ENCODE results near the gene STIP1.
A peak's percentile ranks its signal among the peaks of the same experiment; 100 is the strongest.

Gene STIP1

DNA sequence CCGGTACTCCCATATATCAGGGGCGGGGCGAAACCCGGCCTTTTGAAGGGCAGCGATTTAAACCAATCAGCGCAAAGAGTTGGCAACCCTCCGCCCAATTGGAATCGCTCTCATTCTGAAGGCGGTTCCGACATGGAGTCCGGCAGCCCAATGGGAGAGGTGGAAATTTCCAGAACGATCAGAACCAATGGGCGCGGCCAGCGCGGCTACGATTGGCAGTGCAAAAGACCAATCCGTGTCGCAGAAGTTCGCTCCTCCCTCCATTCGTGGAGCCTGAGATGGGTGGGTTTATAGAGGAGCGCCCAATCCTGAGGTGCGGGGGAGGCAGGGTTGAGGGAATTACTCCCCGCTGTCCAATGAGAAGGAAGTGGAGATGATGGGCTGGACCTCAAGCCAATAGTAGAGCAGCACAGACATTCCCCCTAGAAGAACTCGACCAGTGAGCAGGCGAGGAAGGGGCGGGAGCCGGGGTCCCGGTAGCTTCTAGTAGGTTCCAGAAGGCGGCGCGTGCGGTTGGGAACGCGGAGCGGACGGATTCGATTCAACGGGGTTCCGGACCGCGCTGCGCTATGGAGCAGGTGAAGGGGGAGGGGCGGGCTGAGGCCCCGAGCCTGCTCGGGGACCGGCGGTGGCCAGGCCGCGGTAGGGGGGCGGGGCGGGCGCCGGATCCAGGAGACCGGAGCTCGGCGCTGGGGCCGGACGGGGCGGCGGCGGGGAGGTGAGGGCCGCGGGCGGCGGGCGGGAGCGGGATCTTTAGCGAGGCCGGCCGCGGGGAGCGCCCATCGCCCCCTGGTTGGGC is at the start of gene STIP1:
STIP1 (plus strand) TSS at position 479 of the 799 bp plus-strand sequence; CDS start at position 570, 91 bp downstream.
- DNase-seq, result peak; percentile 100

DNA sequence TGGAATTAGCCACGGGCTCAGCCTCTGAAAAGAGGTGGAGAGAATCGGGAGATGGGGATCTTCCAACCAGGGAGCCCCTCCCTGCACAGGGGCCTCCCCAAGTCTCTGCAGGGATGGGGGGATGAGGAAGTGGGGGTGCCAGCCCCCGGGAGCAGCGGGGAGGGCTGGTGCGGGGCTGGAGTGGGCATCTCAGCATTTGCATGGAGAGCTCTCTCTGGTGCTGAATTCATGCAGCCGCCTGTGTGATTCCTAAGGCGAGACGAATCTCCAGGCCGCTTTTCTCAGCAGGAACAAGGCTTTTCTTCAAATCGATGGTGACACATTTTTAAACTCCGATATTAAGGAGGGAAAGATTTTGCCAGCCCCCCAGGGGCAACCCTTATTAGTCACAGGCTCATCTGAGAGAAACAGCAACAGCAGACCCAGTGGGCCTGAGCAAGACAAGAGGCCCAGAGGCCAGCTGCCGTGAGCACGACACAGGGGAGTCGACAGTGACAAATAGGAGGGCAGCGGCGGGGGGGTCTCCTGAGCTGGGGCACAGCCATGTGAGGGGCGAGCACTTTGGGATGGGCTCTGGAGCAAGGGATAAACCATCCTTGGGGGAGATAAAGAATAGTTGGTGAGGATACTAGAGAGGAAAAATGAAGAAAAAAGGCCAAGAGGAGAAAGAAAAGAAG is 49.1 kb upstream of the STIP1 start:
- no peak for DNase-seq

DNA sequence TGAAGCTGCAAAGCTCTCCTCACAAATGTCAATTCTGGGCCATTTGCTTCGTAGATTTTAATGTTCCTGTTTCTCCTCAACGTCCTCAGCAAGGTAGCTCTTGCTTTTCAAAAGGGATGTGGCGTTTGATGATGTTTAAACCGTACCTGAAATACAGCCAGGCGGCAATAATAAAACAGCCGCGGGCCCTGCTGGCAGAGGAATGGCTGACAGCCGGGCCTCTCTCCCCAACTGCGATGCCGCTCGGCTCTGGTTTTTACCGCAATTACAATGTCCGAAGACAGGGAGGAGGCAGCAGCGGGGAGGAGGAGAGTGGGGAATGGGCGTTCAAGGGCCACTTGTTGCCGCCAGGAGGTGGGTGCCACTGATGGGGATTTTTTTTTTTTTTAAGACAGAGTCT is 47.6 kb upstream of the STIP1 start:
- no peak for DNase-seq

DNA sequence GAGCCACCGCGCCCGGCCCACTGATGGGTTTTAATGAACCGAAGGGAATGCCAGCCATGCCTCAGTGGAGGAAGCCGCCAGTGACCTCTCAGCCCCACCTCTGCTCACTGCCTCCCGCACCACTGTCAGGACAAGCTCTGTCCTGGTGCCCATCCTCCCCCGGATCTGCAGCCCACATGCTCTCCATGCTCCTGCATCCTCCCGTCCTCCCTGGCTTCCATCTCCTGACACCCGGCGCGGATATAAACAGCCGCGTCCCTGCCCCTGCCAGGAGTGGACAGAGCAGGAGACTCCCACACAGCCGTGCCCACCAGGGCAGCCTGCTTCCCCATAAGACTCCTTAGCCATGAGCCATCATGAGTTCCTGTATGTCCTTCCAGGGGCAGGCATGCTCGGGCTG is 46.9 kb upstream of the STIP1 start:
- no peak for DNase-seq

DNA sequence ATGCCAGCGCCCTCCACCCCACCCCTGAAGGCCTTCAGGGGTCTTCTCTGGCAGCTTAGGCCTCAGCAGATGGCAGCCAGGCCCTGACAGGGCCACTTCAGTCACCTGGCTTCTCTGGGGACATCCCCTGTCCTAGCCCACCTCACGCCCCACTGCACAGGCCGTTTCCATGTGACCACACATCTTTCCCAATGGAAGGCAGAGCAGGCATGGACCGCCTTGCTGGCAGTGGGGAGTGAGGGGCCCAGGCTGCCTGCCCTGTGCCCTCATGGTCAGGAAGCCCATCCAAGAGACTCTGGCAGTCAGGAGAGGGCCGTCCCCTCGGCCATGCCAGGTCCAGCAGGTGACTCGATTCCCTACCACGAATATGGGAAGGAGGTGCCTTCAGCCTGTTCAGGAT is 45.9 kb upstream of the STIP1 start:
- no peak for DNase-seq

DNA sequence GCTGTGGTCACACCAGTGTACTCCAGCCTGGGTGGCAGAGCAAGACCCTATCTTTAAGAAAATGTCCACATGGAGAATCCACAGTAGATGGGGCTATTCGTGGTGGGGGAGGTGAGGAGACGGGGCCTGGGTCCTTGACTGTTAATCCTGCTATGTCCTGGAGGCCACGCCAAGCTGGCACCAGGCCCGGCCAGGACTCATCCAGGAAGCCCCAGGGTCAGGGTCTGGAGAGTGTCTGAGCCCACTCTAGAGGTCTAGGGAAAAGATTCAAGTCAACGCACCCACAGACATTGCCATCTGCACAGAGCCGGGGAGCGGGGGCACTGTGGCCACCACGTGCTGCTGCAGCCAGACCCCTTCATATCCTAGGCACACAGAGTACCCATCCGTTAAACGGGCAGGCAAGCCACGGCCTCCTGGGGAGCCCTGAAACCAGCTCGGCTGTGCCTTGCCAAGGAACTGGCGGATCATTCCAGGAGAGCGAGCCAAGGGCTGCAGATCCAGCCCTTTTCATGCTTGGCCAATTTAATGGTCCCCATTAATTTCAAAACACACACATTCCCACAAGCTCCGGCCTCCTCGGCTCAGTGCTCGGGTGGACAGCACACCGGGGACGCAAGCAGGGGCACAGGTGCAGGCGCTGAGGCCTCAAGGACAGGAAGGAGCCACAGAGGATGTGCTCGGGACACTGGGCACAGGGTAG is 44.7 kb upstream of the STIP1 start:
- no peak for DNase-seq

DNA sequence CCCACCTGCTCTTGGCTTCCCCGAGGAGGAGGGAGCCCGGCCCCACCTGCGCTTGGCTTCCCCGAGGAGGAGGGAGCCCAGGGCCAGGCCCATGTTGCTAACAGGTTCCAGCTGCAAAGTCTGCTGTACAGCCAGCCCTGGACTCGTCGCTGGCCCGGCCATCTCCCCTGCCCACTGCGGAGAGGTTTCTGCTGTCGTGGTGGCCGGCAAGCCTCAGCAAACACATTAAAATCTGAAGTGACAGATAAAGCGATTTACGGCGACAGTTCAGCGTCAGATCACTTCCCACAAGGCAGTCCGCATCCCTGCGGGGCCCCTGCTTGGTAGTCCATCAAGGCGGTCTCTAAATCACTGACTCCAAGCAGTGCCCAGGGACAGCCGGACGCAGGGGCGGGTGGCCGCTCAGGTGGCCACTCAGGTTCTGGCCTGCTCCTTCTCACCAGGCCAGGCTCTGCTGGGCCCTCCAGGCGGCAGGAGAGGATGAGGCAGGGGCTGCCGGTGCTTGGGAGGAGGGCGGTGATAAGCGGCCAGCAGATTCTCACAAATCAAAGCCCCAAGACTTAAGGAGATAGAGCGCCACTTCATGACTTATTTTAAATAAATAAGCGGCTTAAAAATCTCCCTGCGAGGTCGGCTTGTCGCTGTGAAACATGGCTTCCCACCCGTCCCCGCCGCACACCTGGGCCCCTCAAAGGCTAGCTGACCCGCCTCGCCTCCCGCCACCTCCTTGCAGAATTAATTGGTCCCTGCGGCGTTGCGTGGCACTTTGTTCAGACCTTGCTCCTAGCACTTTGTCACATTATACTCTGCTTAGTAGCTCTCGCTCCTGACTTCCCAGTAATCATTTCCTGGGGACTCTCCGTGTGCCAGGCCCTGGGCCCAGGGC is 41.1 kb upstream of the STIP1 start:
- no peak for DNase-seq

DNA sequence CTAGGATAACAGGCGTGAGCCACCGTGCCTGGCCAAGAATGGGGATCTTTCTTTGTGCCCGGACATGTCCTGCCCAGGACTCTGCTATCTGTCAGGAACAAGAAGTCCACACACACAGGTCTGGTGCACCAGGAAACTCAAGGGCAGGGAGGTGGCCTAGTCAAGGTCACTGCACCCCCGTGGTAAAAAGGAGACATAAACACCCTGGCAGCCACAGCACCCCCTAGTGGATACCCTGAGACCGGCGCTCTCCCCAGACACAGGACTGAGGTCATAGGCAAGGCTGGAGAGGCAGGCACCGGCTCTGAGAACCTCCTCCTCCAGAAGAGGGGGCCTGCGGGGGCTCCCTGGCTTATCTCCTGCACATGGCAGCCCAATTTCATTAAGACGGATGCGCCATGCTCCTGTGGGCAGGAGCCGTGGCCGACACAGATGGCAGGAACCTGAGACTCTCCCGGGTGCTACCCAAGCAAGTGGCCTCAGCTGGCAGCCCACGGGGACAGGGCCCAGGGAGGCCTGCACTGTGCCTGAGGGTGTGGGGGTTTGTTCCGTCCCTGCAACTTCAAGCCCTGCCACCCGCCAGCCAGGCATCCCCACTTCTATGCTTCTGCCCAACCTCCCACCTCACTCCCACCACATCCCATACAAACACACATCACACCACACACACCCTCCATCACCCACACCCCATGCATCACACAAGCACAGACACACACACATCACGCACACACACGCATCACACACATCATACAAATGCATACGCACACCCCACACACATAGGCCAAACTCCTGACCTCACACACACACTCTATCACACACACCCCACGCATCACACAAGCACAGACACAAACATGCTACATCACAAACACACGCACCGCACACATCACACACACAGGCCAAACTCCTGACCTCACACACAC is 39.7 kb upstream of the STIP1 start:
- peak; percentile 69 for DNase-seq

DNA sequence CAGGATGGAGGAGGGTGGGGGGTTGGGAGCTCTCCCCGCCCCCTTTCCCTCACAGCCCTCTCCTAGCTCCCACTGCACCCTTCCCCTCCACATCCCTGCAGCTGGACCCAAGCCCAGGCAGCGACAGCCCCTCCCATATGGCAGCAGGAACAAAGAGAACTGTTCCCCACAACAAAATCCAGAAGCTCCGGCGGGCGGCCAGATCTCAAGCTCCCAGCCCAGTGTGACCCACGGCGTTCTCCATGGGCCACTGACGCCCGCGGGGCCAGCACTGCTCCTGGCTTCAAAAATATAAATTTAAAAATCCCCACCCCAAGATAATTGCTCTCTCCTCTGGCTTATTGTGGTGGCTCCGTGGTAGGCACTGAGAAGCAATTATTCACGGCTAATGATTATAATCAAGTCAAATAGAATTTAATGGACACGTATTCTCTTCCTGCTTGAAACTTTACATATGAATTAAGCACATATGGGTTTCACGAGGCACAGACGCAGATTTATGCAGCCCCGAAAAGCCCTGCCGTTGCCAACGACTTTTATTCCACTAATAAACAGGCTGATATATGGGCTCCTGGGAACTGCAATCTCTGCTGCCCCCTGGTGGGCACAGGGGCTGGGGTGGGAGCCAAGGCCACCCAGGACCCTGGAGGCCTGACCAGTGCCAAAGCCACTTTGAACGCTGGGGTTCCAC is 37.6 kb upstream of the STIP1 start:
- peak; percentile 75 for DNase-seq

DNA sequence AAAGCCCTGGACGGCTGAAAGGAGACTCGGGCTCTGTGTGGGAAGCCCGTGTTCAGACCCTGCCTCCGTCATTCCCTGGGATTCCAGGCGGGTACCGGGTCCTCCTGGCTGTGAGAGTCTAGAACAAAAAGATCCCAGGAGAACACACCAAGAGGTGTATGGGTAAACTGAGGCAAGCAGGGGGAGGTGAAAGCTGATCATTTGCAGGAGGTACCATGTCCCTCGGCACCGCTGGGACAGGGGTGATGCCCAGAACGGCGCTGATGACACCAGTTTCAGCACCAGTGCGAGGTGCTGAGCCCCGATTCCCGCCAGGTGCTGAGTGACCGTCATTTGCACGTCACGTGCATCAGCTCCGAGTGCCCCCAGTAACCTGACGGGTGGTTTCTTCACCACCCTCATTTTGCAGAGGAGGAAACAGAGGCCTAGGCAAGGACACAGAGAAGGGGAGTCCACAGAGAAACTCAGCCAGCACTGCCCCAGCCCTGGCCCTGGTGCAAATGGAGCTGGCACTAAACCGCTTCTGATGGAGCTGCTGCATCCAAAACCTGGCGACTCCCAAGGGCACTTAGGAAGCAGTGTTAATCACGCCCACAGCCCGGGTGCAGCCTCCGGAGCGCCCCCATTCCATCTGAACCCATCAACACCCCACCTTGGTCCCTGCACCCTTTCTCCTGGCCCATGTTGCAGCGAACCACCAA is 36.9 kb upstream of the STIP1 start:
- no peak for DNase-seq

DNA sequence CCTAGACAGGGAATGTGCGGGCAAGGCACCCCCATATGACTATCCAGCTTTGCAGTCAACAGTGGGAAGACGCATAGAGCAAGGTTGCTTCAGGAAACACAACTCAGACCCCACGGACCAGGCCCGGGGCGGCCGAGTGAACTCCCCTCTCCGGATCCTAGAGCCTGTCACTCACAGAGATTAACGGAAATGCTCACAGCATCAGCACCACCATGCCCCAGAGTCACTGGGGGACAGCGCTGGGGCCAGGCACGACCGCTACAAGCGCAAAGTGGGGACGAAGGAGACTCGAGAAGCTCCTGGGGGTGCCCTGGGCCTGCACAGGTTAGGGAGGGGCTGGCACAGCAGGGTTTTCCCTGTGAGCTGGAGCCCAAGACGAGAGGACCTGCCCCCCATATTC is 35.9 kb upstream of the STIP1 start:
- no peak for DNase-seq

DNA sequence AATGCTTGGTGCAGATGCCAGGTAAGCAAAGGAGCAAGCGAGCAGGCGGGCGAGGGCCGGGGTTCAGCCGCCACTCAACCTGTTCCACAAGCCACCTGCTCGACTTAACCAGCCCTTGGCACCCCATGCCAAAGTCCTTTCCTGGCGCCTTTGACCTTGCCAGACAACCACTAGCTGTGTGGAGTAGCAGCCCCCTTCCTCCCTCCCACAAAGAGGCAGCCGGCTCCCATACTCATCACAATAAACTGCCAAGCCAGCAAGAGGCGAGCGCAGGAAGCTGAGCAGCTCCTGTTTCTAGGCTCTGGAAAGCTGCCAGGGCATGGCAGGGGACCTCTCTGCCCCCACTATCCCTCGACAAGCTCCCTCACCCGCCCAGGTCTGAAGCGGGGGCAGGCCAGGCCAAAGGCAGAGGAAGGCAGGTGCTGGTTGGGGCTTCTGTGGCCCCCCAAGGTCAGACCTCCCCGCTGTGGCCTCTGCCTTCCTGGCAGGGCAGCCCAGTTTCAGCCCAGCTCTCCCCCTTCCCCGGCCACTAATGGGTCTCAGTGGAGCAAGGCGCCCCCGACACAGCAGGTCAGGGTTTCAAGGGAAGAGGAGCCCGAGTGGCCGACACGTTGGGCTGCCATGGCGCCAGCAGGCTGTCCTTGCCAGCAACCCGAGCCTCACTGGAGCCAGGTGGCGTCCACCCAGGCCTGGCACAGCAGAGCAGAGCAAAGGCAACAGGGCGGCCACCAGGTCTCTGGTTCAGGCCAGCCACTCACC is 35.3 kb upstream of the STIP1 start:
- DNase-seq, result no peak

DNA sequence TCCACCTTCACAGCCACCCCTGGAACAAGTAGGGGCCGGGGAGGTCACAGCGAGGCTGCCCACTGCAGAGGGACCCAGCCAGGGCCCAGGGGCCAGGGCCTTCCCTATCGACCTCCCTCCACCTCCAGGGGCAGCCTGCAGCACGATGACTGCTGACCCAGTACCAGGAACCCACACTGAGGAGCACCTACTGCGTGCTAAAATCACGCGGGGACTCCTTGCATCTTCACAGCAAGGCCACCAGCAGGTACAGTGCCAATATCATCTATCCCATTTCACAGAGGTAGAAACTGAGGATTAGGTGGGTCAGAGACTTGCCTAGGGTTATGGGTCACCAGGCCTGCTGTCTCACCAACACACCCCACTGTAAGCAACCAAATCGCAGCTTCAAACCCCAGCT is 34.6 kb upstream of the STIP1 start:
- DNase-seq, result no peak

DNA sequence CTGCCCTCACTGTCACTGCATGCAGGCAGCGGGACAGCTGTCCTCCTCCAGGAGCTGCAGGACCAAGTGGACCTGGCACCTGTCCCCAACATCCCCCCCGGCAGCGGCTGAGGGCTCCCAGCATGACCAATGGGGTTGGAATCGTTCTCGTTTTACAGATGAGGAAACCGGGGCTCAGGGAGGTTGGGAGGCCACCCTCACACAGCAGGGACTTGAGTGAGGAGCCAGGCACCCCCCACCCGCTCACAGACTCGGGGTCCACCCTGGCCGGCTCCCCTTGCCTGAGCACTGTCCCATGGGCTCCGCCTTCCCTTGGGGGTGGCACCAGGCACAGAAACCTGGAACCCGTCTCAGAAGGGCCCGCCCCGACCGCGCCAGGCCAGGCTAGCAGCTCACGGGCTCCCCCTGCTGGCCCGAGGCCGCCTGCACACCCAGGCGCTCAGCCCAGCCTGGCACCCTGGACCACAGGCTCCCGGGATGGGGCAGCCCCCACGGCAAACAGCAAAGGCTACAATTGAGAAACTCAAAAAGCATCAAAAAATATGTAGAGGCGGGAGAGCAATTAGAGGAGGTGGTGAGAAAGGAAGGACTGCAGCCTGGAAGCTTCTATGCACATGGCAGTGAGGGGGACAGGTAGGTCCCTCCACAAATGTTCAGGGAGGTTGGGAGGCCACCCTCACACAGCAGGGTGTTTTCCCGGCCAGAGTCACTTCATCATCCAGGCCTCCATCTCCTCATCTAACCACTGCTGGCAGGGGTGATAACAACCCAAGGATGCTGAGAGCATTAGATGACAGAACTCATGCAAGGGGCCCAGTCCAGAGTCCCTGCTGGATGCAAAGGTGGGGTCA is 32.9 kb upstream of the STIP1 start:
- DNase-seq, result peak; percentile 74

DNA sequence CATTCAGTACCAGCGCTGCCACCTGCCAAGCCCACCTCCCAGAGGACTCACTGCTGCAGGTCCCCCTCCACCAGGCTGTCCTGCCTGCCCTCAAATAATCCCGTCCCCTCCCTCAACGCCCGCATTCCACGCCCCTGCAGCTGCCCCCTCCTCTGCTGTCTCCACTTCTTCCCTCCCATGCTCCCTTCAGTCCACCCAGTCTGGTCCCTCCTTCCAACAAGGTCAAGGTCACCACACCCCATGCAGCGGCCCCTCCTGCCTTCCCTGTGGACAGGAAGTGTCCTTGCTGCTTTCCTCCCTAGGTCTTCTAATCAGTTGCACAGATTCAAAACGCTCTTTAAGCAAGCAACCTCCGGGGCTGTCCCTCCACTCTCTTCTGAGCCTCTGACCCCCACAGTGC is 32.2 kb upstream of the STIP1 start:
- DNase-seq, result no peak

DNA sequence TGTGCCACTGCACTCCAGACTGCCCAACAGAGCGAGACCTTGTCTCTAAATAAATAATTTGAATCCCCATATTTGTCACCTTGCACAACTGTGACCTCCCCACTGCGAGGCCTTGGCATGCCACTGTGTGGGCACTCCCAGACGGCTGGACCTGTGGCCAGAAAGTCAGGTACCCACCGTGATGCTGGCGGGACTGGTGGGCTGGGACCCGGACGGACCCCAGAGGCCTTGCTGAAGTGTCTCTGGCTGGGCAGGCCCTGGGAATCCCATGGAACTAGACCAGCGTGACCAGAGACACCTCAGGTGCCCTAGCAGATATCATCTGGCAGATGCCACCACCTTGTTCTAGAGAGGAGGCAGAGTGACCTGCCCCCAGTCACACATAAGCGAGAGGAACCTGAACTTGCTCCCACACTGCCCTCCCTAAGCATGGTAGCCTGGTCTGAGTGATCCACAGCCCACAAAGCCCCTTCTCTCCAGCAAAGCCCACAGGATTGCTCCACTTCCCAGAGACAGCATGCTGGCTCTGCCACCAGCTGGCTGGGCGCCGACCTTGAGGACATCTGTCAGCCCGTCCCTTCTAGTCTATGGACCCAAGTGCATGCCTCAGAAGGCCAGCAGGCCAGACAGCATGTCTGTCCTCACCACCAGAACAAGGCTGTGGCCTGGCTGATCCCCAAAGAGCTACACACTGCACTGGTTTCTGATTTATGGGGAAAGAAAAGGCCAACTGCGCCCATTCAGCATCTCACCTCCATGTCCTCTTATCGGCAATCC is 29.5 kb upstream of the STIP1 start:
- no peak for DNase-seq

DNA sequence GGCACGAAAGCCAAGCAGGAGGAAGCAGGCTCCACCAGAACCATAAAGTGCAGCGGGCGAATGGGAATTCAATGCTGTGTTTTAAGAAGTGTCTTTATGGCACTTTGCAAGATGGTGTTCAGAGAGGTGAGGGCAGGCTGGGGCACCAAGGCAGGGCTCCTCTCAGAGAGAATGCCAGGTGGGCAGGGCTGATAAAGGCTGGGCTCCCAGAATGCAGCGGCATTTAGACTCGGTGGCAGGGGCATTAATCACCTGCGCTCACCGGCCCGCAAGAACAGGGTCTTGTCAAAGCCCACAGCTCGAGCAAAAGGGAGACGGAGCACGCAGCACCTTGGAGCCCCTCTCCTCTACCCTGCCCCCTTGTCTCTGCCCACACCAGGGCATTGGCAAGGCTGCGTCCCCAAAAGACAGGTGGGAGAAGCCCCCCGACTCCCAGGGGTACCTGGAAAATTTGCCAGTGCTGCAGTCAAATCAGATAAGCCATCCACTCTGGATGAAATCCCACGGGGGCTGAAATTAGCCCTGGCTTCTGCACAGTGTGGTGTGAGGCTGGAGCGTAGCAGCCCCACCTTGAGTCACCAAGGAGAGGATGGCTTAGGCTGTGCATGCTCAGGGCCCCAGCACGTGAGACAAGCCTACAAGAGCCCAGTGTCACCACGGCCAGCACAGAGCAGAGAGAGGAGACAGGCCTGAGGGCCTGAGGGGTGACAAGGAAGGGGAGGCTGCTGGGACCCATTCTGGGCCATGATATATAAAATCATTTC is 28.2 kb upstream of the STIP1 start:
- no peak for DNase-seq

Data from RPMI8226 (cell line).